ENCODE measurements around the gene DDX41. TPM values are rescaled to one million over a fixed set of nuclear protein-coding genes. Genes with fewer than 3 reads are reported as not detected.

DDX41 gene
- total RNA-seq, 2 donors from 2014 or later = 40.9 to 45.5 TPM

DNA sequence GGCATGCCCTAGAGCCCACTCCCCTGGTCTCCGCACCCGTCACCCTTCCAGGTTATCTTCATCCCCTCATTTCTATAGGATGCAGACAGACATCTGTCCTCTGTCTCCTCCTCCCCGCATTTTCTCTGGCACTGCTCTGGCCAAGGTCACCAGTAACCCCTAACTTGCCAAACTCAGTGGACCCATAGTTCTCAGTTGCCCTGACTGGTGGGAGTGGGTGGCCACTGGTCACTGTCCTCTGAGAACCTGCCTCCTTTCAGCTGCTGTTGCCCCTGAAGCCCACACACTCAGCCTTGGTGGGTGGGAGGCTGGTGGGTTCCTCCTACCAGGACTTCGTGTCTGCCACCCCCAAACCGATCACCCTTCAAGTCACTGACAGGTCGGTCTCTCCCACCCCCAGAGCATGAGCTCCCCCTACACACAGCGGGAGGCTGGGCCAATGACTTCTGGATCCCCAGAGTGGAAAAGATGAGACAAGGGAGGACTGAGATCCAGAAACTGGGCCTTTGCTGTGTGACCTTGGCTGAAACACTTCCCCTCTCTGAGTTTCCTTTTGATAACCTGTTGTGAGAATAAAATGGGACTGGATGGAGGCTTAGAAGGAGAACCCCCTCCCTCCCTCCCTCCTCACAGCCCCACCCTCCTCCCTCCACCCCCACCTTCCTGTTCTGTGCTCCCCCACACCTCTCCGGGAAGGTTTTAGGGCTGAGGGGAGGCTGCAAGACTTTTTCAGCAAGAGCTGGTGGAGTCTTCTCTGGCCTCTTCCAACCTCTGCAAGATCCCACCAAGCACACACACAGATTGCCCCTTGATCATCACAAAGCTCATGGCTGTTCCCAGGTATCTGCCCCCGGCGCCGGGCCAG lies 41.0 kb downstream of the DDX41 start:
- Histone ChIP-seq H3K9me3 (no peaks in the 10 kb centered on the region), H3K27ac (no peak overlapping the region), H3K4me1 (peaks cover 0 to 63% of the 10 kb centered on the region in 2 donors), H3K36me3 (no peaks in the 10 kb centered on the region), H3K4me3 (no peak overlapping the region), H3K27me3 (peaks cover 0 to 5% of the 10 kb centered on the region in 2 donors)
- TF ChIP-seq, protein P1, sequence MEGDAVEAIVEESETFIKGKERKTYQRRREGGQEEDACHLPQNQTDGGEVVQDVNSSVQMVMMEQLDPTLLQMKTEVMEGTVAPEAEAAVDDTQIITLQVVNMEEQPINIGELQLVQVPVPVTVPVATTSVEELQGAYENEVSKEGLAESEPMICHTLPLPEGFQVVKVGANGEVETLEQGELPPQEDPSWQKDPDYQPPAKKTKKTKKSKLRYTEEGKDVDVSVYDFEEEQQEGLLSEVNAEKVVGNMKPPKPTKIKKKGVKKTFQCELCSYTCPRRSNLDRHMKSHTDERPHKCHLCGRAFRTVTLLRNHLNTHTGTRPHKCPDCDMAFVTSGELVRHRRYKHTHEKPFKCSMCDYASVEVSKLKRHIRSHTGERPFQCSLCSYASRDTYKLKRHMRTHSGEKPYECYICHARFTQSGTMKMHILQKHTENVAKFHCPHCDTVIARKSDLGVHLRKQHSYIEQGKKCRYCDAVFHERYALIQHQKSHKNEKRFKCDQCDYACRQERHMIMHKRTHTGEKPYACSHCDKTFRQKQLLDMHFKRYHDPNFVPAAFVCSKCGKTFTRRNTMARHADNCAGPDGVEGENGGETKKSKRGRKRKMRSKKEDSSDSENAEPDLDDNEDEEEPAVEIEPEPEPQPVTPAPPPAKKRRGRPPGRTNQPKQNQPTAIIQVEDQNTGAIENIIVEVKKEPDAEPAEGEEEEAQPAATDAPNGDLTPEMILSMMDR (IDR thresholded peaks at IDR 0.05) = no peak
- no peak for DNase-seq (ENCODE audit: low spot score)

DNA sequence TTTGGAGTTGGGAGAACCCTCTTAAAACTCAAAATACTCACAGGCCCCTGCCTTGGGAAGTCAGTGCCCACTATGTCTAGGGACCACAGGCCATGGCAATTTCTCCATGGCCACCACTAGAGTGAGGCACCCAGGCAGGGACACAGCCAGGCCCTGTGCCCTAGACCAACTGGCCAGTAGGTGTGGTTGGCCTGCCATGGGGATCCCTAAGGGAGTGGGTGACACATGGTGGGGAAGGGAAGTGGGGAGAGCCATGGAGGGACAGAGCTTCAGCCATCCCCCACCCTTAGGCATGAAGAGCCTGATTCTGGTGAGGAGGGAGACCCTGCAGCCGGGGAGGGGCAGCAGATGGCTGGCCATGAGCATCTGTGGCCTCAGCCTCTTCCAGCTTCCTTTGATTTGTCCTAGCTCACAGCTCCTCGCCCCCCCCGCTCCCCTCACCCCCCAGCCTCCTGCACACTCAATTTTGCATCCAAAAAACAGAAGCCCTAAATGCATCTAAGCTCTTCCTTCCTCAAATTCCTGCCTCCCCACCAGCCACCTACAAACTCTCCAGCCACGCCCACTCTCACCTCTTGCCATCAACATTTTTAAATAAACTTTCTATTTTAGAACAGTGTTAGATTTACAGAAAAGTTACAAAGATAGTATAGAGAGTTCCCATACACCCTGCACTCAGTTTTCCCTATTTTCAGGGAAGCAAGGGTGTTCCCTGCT lies 41.8 kb downstream of the DDX41 start:
- DNase-seq (ENCODE audit: low spot score) = no peak
- H3K27me3 ChIP-seq = peaks cover 0 to 5% of the 10 kb centered on the region in 2 donors
- TF ChIP-seq, protein P1 (IDR thresholded peaks at IDR 0.05) = no peak
- H3K9me3 ChIP-seq = no peaks in the 10 kb centered on the region
- peaks cover 0 to 66% of the 10 kb centered on the region in 2 donors for H3K4me1 ChIP-seq
- peak overlapping the region in 1 of 2 donors; percentile 84 for H3K27ac ChIP-seq
- H3K4me3 ChIP-seq = no peak overlapping the region
- no peaks in the 10 kb centered on the region for H3K36me3 ChIP-seq

DNA sequence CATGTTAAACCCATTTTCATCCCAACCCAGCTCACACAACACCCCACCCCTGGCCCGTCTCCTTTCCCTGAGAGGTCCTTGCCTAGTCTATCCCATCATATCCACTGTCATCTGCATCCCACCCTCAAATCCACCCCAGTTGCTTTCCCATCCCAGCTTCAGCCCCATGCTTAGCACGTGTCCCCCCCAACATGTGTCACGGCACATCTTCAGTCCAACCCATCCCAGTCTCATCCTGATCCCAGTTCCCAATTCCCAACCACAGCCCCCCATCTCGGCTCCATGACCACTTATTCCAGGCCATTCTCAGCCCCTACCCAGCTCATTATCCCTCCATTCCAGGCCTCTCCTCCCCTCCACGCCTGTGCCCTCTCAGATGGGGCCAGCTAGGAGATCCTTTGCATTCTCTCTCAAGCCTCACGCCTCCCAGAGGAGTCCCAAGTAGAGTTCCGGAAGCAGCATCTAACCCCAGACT lies 42.7 kb downstream of the DDX41 start:
- TF ChIP-seq, protein P1 (IDR thresholded peaks at IDR 0.05) = no peak

DNA sequence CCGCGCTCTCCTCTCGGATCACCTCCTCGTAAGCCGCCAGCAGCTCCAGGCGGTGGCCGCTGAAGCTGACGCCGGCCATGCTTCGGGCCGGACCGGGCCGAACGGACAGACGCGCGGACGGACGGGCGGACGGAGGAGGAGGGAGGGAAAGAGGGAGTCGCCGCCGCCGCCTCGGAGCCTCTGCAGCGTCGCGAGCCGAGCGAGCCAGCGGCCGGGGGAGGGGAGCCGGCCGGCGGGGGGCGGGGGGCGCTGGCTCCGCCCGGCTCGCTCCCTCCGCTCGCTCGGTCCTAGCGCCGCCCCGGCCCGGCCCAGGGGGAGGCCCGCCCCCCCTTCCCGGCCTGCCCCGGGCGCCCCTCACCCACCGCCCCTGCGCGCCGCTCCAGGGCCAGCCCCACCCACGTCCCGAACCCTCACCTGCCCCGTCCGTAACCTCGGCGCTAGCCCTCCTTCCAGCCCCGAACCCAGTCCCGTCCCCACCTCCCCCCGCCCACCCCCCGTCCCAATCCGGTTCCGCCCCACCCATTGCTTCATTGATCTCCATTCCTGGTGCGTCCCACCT lies 43.2 kb downstream of the DDX41 start, which contains the start of gene DBN1:
Gene DBN1 (minus strand): TSS at position 192 of the 559 bp plus-strand sequence. CDS start 113 bp downstream, at position 79.
- H3K4me1 ChIP-seq = peaks cover 0 to 63% of the 10 kb centered on the region in 2 donors

More for the DNA sequence above, 42.7 kb downstream of the DDX41 start:
- Histone ChIP-seq H3K4me1 (peaks cover 0 to 66% of the 10 kb centered on the region in 2 donors), H3K27ac (peak overlapping the region; percentile 63 to 84), H3K27me3 (peaks cover 0 to 5% of the 10 kb centered on the region in 2 donors), H3K9me3 (no peaks in the 10 kb centered on the region), H3K4me3 (peak overlapping the region in 1 of 2 donors; percentile 75), H3K36me3 (no peaks in the 10 kb centered on the region)
- DNase-seq (ENCODE audit: low spot score) = no peak

More for the DNA sequence above, 43.2 kb downstream of the DDX41 start, which contains the start of gene DBN1:
- Histone ChIP-seq H3K9me3 (no peaks in the 10 kb centered on the region), H3K4me3 (peak within 1 kb of the TSS; percentile 72 to 75), H3K27me3 (peaks cover 0 to 5% of the 10 kb centered on the region in 2 donors), H3K36me3 (no peaks in the 10 kb centered on the region), H3K27ac (peak within 1 kb of the TSS; percentile 78 to 84)
- no peak for DNase-seq (ENCODE audit: low spot score)
- TF ChIP-seq, protein P1 (IDR thresholded peaks at IDR 0.05) = no peak

Data from right atrium auricular region (tissue), 2 donors.